ENCODE results near the gene KLHL29.

Gene KLHL29

DNA sequence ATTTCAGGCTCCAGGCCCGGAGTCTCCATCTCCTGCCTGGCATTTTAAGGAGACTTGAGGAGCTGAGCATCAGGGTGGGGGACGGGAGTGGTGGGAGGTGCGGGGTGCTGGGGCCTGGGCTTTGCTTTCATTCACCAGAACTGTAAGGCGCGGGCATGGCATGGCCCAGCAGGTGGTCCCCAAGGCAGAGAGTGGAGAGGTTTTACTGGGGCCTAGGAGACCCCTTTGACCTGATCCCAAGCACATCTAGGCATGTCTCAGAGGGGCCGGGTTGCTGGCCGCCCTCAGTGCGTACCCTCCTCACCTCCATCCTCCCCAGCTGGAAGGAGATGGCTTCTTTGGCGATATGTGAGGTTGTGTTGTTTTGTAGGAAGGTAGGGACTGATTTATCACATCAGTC, 172.5 kb downstream of the KLHL29 start:
- no peak for DNase-seq

DNA sequence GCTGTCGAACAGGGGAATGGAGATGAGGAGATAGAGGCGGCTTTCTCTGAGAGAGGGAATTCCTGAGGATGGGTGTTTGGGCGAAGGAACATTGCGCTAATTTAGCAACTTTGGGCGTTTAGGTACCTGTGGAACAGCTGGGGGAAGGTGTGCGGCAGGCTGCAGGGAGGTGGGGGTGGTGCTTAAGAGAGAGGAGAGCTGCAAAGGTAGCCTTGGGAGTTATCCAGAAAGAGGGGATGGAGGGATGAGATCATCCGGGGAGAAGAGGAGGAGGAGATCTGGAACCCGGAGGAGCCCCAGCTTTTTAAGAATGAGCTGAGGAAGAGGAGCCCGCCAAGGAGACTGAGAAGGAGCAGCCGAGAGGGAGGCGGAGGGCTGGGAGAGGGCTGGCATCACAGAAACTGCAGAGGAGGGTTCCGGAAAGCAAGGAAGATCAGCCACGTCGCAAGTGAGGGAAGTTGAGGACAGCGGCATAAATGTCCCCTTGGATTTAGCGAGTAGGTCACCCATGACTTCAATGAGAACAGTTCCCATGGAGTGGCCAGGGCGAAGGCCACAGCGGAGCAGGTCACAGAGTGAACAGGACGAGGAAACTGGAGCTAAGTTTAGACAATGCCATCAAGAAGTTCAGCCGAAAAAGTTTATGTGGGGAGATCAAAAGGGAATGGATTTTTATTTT, 174.7 kb downstream of the KLHL29 start:
- DNase-seq, result no peak

DNA sequence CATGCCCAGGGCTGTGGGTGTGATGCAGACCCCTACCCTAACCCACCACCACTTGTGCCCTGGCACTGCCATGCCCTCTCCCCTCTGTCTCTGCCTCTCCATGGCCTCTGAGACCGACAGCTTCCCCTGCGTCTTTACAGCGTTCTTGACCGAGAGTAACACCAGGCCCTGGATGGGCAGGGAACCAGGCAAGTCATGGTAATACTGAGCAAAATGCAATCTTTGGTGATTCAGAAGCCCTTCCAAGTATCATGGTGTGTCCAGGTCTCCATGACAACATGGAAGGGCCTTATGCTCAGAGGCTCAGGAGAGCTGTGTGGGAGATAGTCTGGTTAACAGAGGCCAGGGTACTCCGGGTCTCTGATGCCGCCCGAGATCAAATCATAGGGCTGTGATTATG, 176.1 kb downstream of the KLHL29 start:
- DNase-seq, result no peak

DNA sequence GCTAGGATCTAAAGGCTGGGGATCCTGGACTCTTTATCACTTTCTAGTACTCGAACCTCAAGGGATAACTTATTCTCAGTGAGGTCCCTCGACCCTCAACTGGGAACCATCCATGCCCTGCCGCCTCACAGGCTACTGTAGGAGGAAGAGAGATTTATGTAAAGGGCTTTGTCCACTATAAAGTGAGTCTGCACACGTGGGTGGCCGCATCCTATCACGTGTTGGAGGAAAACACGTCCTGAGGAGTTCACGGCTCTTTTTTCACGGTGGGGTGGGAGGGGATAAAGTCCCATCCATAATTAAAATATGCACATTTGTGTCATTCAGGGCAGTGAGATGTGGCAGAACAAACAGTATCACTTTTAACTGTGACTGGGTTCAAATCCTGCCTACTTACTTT, 176.6 kb downstream of the KLHL29 start:
- no peak for DNase-seq

DNA sequence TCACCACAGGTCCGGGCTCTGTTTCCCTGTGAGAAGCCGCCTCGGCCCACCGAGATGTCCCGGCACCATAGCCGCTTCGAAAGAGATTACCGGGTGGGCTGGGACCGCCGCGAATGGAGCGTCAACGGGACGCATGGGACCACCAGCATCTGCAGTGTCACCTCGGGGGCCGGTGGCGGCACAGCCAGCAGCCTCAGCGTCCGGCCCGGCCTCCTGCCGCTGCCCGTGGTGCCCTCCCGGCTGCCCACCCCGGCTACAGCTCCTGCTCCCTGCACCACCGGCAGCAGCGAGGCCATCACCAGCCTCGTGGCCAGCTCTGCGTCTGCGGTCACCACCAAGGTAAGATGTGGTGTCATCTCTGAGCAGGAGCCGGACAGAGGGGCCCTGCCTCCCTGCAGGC, 177.2 kb downstream of the KLHL29 start:
- DNase-seq, result no peak

DNA sequence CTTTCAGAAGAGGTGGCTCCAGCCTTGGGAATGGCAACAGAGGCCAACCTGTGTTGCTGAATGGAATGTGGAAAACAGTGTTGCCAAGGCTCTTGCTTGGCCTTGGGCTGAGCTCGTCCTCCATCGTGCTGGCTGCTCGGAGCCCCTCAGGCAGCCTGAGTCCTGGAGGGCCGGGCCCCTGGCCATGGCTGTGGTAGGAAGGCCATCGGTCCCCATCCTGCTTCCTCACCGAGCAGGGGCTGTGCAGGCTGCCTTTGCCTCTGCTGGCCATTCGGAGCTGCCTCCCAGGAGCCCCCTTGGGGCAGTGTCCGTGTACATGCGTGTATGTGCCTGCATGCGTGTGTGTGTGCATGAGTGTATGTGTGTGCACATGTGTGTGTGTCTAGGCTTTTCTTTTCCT, 178.2 kb downstream of the KLHL29 start:
- DNase-seq, result no peak

DNA sequence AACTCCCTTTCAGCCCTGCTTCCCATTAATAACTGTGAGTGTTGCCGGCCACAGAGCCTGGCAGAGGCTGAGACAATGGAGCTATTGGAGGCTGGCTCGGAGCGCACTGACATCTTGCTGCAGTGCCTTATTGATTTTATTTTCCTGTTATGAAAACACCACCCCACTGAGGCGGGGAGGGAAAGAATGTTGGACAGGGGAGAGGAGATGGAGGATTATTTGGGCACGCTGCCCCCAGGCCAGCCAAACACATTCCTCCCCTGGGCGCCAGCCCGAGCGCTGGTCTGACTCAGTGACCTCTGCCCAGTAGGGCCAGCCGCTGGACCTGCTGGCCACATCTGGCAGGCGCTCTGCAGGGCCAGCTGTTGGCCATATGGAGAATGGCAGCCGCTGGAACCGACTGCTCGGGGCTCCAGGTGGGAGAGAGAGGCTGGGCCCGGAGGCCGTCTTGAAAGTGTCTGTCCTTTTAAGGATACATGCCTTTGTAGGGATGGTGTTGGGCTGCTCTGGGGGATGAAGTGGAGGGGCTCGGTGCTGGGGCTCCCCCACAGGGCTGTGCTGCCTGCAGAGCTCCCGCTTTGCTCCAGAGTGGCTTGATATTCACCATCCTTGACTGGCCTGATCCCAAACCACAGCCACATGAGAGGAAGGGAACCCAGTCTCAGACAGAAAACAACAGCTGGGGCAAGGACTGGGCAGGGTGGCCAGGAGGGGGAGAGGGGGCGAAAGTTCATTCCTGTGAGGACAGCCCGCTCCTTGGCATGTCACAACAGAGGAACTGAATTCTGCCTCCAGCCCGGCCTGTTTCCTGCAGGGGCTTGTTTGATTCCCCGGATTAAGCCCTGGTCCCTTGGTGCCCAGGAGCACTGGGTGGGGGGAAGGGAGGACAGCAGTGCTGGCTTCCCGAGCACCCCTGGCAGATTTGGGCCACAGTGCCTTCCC, 179.0 kb downstream of the KLHL29 start:
- DNase-seq, result no peak

DNA sequence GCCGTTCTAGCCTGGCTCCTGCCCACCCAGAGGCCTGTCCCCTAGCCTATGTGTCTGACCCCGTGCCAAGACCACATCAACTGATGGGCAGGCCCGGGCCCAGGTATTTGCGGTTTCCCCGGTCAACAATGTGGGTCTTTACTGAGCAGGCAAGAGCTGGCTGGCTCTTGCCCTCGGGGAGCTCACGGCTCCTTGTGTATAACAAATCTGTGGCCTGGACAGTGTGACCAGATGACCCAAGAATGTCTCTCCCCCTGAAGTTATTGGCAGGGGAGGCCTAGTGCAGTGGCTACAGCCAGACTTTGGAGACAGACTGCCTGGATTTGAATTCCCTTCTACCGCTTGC, 179.6 kb downstream of the KLHL29 start:
- DNase-seq, result no peak

DNA sequence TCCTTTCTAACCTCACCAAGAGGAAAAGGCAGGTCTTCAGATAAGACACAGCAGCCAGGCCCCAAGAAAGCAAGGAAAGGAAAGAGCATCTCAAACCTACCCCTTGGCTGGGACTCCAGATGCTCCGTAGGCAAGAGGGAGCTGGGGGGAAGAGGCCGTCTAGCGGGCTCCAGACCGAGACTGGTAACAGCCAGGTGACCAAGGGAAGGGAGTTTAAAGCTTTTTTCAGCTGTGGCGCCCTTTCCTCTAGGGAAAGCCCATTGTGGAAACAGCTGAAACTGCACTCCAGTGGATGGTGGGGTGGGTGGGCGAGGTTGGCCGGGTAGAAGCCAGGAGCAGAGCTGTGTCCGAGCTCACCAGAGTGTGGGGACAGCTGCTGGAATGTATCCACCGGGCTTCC, 180.4 kb downstream of the KLHL29 start:
- no peak for DNase-seq

DNA sequence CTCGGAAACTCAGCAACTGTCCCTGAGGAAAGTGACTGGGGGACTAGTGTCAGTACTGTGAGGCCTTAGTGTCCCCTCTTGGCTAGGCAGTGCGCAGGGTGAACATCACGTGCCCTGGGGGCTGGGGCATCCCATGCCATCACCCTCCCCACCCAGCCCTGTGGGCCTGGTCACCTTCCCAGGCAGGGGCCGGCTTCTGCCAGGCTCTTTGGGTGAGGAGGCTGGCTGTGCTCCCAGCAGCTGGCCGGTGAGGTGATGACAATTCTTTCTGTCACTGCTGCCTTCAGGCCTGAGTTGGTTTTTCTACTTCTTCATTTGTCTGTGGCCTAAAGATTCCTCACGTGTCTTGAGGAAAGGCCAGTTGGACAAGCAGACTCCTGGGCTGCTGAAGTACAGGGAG, 180.8 kb downstream of the KLHL29 start:
- no peak for DNase-seq

DNA sequence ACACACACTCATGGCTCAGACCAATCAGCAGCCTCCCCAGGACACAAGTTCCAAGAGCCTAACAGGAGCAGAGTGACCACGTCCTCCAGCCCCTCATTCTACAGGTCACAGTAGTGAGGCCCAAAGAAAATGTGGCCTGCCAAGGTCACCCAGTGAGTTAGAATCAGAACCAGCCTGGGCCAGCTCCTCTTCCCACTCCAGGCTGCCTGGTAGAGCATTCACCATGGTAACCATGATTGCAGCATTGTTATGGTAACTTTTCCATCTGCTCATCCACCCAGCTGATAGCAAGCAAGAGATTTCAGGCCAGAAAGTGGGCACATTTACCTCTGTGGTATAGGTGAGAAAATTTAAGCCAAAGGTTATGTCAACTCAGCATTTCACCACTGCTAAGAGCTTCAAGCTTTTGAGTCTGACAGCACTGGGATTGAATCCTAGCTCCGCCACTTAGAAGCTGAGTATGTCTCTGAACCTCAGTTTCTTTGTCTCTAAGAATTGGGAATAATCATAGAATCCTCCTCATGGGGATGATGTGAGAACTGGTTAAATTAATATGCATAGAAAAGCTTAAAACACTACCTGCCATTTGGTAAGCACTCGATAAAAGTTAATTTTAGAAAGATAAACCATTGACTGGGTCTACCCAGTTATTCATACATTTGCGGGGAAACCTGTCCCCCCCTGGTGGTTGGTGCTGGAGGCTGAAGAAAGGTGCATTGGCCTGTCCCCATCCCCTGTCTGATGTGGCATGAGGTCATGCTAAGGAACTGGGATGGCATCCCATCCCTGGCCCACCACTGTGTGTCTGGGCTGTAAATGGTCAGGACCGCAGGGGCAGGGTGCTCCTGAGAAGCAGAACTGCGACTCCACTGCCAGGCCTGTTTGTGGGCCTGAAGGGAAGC, 181.5 kb downstream of the KLHL29 start:
- peak in 1 of 5 experiments; percentile 20 for DNase-seq

DNA sequence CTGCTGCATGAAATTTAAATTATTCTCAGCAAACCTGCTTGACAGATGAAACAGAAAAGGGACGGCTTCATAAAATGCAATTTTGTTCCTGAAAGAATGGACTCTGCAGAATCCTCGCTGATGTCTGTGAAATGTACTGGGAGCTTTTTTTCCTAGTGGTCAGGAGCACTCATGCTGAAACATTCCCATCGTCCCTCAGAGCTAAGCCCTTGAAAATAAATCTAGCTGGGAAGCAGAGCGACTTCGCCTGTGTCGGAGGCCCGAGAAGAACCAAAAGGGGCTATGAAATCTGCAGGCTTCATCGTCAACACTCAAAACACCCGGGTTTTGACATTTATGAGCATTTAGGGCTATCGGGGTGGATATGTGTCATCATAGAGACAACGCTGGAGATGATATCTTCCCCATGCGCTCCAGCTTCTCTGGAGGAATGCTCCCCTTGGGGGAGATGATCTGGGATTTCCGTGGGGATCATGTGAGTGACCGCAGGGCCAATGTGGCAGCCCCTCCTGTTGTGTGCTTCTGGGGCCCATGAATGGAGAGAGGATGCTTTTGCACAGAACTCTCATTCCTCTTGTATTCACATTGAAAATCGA, 182.3 kb downstream of the KLHL29 start:
- no peak for DNase-seq

DNA sequence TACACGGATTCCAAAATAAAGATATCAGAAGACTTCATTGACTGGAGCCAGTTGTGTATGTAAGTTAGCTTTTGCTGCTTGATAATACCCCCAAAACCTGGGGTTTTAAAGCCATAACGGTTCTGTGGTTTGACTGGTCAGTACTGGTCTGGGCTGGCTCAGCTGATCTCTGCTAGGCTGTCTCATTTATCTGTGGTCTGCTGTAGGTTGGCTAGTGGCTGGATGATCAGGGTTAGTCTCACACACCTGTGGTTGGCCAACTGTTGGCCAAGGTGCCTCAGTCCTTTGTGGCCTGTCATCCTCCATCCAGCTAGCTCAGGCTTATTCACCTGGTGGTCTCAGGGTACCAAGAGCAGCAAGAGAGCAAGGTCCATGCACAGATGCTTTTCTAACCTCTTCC, 183.2 kb downstream of the KLHL29 start:
- no peak for DNase-seq

DNA sequence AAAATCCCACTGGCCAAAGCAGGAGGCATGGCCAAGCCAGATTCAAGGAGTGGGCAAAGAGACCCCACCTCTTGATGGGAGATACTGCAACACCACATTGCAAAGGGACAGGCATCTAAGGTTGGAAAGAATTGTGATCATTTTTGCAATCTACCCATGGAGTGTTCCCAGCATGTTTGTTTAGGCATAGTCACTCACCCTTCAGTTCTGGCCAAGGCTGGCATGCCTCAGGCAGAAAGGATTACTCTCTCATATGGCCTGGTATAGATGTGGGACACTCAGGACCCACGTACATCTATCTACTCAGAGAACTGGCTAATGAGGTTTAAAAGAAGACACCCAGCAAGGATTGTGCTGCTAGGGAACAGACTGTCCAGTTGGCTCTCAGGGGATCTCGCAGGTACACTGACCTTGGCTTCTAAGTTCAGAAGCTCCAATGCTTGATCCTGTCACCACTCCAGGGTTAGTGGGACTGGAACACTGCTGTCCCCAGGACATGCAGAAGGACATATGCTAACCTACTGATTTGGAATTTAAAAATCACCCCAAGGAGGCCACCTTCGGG, 183.7 kb downstream of the KLHL29 start:
- no peak for DNase-seq

DNA sequence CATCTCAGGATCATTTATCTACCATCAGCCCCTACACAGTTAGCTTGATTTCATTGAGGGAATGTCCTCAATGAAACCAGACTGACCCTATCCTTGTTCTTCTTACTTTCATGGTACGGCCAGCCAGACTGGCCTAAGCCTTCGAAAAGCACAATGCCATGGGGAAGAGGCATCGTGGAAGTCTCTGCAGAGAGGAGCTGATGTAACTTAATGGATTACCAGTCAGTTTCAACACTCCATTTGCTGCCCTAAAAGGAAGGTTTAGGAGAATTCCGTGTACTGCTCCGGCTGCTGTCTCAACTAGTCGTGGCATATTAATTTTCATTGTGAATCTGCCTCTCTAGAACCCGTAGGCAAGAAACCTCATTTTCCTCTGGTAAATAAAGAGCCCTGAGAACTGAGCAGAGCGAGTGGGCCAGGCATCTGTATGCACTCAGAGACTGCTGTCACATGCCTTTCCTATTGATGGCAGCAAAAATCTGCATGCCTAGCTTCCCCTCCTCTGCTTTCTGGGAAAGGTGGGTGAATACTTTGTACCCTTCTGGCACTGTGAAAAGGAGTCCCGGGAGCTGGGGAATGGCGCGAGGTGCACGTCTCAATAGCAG, 184.9 kb downstream of the KLHL29 start:
- DNase-seq, result no peak

DNA sequence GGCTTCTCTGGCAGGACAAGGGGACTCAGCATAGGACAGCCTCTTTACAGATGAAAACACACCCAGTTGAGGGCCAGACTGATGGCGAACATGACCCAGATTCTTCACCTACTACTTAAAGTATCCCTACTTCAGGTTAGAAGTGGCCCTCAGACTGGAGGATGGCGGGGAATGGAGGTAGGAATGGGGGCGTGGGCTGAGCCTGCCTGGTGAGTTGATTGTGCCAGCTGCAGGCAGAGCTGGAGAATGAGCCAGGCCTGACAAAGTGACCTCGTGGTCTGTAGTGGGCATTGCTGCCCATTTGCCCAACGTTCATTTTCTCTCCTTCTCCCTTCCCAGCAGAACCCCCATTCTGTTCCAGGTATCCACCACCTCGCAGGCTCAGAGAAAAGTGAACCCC, 186.1 kb downstream of the KLHL29 start:
- DNase-seq, result no peak

DNA sequence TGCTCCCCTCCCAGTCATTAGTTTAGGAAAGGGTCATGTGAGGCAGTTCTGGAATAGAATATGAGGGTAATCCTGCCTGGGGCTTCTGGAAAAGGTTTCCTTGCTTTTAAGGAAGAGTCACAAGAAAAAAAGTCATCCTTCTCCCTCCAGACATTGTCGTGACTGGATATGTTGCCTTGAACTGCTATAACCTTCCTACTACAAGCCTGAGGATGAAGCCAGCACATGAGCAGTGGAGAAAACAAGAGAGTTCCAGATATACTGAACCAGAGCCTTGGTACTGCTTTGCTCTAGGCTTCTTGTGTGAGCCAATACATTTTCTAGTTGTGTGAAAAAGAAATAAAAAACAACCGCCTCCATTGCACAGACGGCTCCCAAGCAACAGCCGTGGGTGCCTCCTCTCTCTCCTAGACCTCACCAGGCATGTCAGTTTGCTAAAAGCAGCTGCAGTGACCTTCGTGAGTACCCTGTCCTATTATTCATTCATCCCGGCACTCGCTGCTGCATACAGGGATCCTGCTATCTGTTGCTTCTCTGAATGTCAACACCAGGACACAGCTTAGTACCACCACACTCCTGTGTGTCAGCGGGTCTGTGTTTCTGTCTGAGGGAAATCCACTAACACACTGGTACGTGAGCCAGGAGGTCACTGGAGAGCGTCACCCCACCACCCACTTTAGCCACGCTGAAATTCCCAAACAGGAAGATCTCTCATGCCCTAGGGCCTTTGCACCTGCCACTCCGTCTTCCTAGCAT, 186.7 kb downstream of the KLHL29 start:
- no peak for DNase-seq

DNA sequence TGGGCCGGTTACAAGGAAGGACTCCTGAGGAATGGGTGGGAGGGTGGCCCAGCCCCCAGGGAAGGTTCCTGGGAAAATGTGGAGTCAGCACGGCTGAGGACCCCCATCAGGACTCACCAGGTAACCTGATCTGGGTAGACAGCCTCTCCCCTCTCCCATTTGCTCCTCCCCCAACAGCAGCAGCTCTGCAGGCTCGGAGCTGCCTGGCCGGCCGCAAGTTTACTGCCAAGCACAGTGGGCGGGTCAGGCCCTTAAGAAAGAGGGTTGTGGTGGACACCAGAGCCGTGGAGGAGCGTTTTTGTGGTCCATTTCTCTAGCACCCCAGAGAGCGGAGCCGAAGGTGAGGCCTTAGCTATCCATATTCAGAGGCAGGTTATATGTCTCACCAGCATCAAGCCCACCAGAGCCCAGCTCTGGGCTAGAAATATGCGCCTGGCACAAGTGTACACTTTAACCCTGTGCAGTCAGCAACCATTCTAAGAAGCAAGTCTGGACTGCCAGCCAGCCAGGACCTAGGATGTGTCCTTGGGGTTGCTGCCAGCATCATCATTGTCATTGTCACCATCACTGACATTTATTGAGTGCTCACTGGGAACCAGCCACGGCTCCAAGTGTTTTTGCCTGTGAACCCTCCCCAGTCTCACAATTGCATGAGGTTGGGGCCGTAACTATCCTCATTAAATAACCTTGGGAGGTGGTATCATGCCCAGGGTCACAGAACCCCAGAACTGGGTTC, 190.1 kb downstream of the KLHL29 start:
- DNase-seq, result no peak

DNA sequence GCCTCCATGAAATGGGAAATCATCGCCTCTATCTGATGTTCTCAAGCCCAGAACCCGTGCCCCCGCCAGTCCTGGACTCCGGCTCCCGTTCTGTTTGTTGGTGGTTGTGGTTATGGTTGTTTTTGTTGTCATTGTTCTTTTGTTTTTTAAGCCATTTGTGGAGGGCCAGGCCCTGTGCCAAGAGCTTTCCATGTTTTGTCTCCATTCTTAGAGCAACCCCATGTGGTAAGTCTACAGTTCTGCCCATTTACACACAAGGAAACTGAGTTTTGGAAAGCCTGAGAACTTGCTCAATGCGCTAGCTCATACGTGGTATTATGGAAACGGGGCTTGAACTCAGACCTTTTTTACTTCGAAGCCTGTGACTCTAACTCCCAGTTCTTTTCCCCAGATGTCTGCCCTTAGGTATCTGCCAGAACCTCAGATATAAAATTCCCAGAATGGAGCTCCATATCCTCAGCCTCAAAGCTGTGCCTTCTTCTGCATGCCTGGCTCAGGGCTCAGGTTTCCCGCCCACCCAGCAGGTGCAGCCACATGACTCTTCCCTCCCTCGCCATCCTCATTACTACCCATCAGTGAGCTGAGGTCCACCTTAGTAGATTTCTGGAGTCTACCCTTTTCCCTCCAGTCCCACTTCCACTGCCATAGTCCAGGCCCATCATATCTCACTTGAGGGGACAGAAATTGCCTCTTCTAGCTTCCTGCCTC, 194.1 kb downstream of the KLHL29 start:
- DNase-seq, result no peak

DNA sequence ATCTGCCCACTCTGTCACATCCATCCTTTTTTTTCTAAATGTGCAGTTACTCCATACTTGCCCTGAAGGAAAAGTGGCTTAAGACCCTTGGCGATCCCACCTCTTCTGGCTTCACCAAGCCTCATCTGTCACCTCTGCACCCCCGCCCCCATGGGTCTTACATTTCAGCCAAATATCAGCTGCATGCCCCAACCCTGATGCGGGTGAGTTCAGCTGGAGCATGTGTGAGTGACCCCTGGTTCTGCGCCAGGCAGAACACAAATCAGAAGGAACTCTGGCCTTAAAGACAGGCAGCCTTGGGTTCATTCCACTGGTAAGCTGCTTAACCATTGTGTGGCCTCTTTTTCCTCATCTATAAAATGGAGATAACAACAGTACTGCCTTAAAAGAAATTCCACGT, 194.7 kb downstream of the KLHL29 start:
- DNase-seq, result no peak
